Heart right ventricle (tissue), 16 donors: ENCODE data around the gene N4BP2L2. TPM values are rescaled to one million over a fixed set of nuclear protein-coding genes. Genes with fewer than 3 reads are reported as not detected.

Experiments used
- ATAC-seq, 8 donors: fragments of 200-7000 bp; cut with Tn5 transposase; one replicate each; pipeline ENCODE4 v1.9.1; 2020; ENCODE audit warnings: mild to moderate bottlenecking in 8 of 8, moderate library complexity in 8 of 8, moderate number of reproducible peaks in 1 of 8
- DNase-seq, 2 donors: peaks; one replicate each; pipeline ENCODE4 v3.0.0-alpha.2; 2020
- H3K27ac ChIP-seq, 10 donors: fragments of 200-600 bp; sonication (generic) in 2 of 10; one replicate each; pipeline versions ENCODE4 v1.5.0 to v1.8.0; 2020 to 2022; ENCODE audit warnings: mild to moderate bottlenecking in 3 of 10
- H3K27me3 ChIP-seq, 7 donors: fragments of 200-600 bp; one replicate each; pipeline ENCODE4 v1.8.0; 2021 to 2022; ENCODE audit warnings: mild to moderate bottlenecking in 2 of 7
- H3K36me3 ChIP-seq, 9 donors: fragments of 200-600 bp; sonication (generic) in 1 of 9; one replicate each; pipeline versions ENCODE4 v1.5.0 to v1.8.0; 2020 to 2022; ENCODE audit warnings: mild to moderate bottlenecking in 2 of 9
- H3K4me1 ChIP-seq, 9 donors: fragments of 200-600 bp; sonication (generic) in 1 of 9; one replicate each; pipeline versions ENCODE4 v1.5.0 to v1.8.0; 2020 to 2022; ENCODE audit warnings: mild to moderate bottlenecking in 4 of 9
- H3K4me3 ChIP-seq, 10 donors: fragments of 200-600 bp; sonication (generic) in 2 of 10; one replicate each; pipeline versions ENCODE4 v1.5.0 to v1.8.0; 2020 to 2022; ENCODE audit warnings: mild to moderate bottlenecking in 7 of 10, moderate library complexity in 2 of 10
- H3K9me3 ChIP-seq, 11 donors: fragments of 200-600 bp in 10 of 11; sonication (generic) in 2 of 11; one replicate each; pipeline versions ENCODE4 v1.5.0 to v1.8.0; 2013 to 2022; ENCODE audit warnings: mild to moderate bottlenecking in 2 of 11, control low read depth in 1 of 11, moderate library complexity in 1 of 11
- CTCF ChIP-seq, 9 donors: fragments of 200-600 bp; sonication (generic) in 2 of 9; IDR thresholded peaks; one replicate each; pipeline versions ENCODE4 v1.5.0 to v1.8.0; 2021 to 2022; ENCODE audit warnings: antibody characterized with exemption in 9 of 9, mild to moderate bottlenecking in 5 of 9, moderate library complexity in 1 of 9
- WGBS, 2 donors: extraction: QIAGEN DNeasy Blood & Tissue Kit; methylation state at CpG; one replicate each; pipeline ENCODE4 v1.1.7; 2013; ENCODE audit warnings: inconsistent platforms in 1 of 2; 5-methylcytosine and 5-hydroxymethylcytosine counted together
- intact Hi-C, 10 donors: fragments of 100-400 bp; cut with DNase I; formaldehyde crosslinking; loops; one replicate each; pipeline versions ENCODE4 v1.11.1 to v1.14.2; 2022
- polyA plus RNA-seq, 2 donors: library from polyadenylated mRNA; stranded (reverse); fragments of 200-250 nt; gene quantifications; one replicate each; pipeline ENCODE4 v1.2.3, GENCODE V29; 2013
- total RNA-seq, 10 donors: library from RNA; stranded (reverse); fragmentation: NEBNext Ultra II Directional in 3 of 10; extraction: Animal tissue kit (Norgen Biotek cat#: 25700) in 3 of 10; gene quantifications; one replicate each; pipeline versions ENCODE4 v1.2.1 to v1.2.4, GENCODE V29; 2021 to 2023
- donor health status: Arrhythmogenic right ventricular cardiomyopathy.
- donor health status: ischemic (EF 13 %, LVEDD 7.1; RV severe dilation, severe dysfunction).
- donor health status: healthy with polysubstance abuse.
- donor health status: DM: no; HTN: yes; CAD: no.
- donor health status: DM: no; HTN: no; CAD: no.
- donor health status: ischemic (EF 25% LVEDD 6.9; RV normal size, moderate dysfunction).
- donor health status: ischemic (EF 25% LVEDD 5.7; RV mildly dilated, moderate dysfunction).
- donor health status: healthy.
- donor health status: DM: yes; HTN: yes; CAD: no.
- donor health status: Ischemic cardiomyopathy.
- donor health status: ischemic (EF 35%, LVEDD 5.7; RV mildly dilated, moderate dysfunction).
- donor health status: nonischemic (EF 11% LVEDD 7.7; RV severe dilation, severe dysfunction).
- donor health status: DM: yes; HTN: yes; CAD: no.
- donor health status: PGD.
- donor health status: ischemic (EF 29% LVEDD 5.4; RV normal size, mild dysfunction).
- donor health status: nonischemic (EF 23%, LVEDD 6.1; RV moderate dilation, normal function).

The N4BP2L2 gene
- total and polyA plus RNA-seq, 12 donors = 28.2 to 162 (median 132) TPM

- H3K27ac ChIP-seq = no peak overlapping the region
- no peak overlapping the region for H3K4me3 ChIP-seq
- intact Hi-C loops = no loop called here
- H3K27me3 ChIP-seq = no peaks in the 10 kb centered on the region
- 89 to 95% methylated on average over 1 of the region's 1 CpG for WGBS, 2 donors
- H3K36me3 ChIP-seq = no peaks in the 10 kb centered on the region
- H3K4me1 ChIP-seq = peaks cover 0 to 4% (median 0%) of the 10 kb centered on the region in 9 donors
- ATAC-seq (no peak), DNase-seq (no peak)
- H3K9me3 ChIP-seq = no peaks in the 10 kb centered on the region
- no peak for TF ChIP-seq CTCF (IDR thresholded peaks at IDR 0.05)
These were observed 15.1 kb upstream of the N4BP2L2 start for GRCh38 chr13:32553720-32554119.

GRCh38 chr13:32549788-32550187 lies 11.2 kb upstream of the N4BP2L2 start:
- DNase-seq = no peak
- Histone ChIP-seq H3K9me3 (no peaks in the 10 kb centered on the region), H3K27me3 (no peaks in the 10 kb centered on the region), H3K4me1 (peaks cover 0 to 4% (median 0%) of the 10 kb centered on the region in 9 donors), H3K36me3 (no peaks in the 10 kb centered on the region), H3K4me3 (no peak overlapping the region), H3K27ac (no peak overlapping the region)
- WGBS, 2 donors = 85 to 94% methylated on average over 3 of the region's 3 CpGs
- no peak for TF ChIP-seq CTCF (IDR thresholded peaks at IDR 0.05)
- intact Hi-C loops = loop anchor here in 1 of 10 donors (10.0 kb wide), 1 partner anchor 165 kb away; no protein-coding TSS in a partner anchor
- ATAC-seq = no peak

GRCh38 chr13:32548837-32549236 lies 10.2 kb upstream of the N4BP2L2 start:
- H3K27me3 ChIP-seq = no peaks in the 10 kb centered on the region
- TF ChIP-seq CTCF (IDR thresholded peaks at IDR 0.05) = no peak
- peaks cover 0 to 4% (median 0%) of the 10 kb centered on the region in 9 donors for H3K4me1 ChIP-seq
- 41 to 48% methylated on average over 2 of the region's 2 CpGs for WGBS, 2 donors
- ATAC-seq = no peak
- intact Hi-C loops = loop anchor here in 1 of 10 donors (10.0 kb wide), 1 partner anchor 164 kb away; no protein-coding TSS in a partner anchor
- H3K9me3 ChIP-seq = no peaks in the 10 kb centered on the region
- no peaks in the 10 kb centered on the region for H3K36me3 ChIP-seq
- H3K4me3 ChIP-seq = no peak overlapping the region
- DNase-seq = no peak
- peak overlapping the region in 1 of 10 donors; percentile 11 for H3K27ac ChIP-seq

DNA sequence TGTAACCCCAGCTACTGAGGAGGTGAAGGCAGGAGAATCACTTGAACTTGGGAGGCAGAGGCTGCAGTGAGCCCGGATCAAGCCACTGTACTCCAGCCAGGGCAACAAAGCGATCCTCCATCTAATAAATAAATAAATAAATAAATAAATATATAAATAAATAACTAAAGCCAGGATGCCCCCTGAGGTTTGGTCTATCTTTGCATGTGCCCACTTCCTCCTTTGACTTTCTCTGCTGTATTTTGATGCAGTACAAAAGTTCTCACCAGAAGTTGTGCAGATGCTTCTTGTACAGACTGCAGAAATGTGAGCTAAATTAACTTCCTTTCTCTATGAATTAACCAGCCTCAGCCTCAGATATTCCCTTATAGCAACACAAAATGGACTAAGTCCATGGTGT lies 6.5 kb upstream of the N4BP2L2 start:
- Histone ChIP-seq H3K9me3 (no peaks in the 10 kb centered on the region), H3K36me3 (no peaks in the 10 kb centered on the region), H3K27ac (no peak overlapping the region), H3K27me3 (no peaks in the 10 kb centered on the region), H3K4me1 (peaks cover 0 to 4% (median 0%) of the 10 kb centered on the region in 9 donors), H3K4me3 (no peak overlapping the region)
- intact Hi-C loops = loop anchor here in 1 of 10 donors (10.0 kb wide), 1 partner anchor 160 kb away; no protein-coding TSS in a partner anchor
- TF ChIP-seq CTCF (IDR thresholded peaks at IDR 0.05) = no peak
- no peak for ATAC-seq
- no peak for DNase-seq
- 95 to 97% methylated on average over 2 of the region's 2 CpGs for WGBS, 2 donors
